LNCAP (cell line): ENCODE measurements around the gene MYRF.

Experiments
- CTCF ChIP-seq: fragments of 450-650 bp; IDR thresholded peaks from 2 replicates; pipeline ENCODE4 v1.5.1; 2017; ENCODE audit warnings: mild to moderate bottlenecking

Gene MYRF

GRCh38 chr11:61776561-61777075 is 24.2 kb downstream of the MYRF start:
- TF ChIP-seq CTCF, result peak; percentile 79

- TF ChIP-seq CTCF, result no peak
Observed at GRCh38 chr11:61777234-61778090, 25.0 kb downstream of the MYRF start.

GRCh38 chr11:61778357-61778886 is 26.0 kb downstream of the MYRF start:
- no peak for TF ChIP-seq CTCF

- TF ChIP-seq CTCF, result no peak
Observed at GRCh38 chr11:61778920-61779650, 26.6 kb downstream of the MYRF start.

- TF ChIP-seq CTCF, result no peak
Observed at GRCh38 chr11:61779666-61780525, 27.5 kb downstream of the MYRF start.

- TF ChIP-seq CTCF, result no peak
Observed at GRCh38 chr11:61780581-61781162, 28.2 kb downstream of the MYRF start.
